Stimulated activated CD4-positive, alpha-beta T cell treated with anti-CD3 and anti-CD28 coated beads, Interleukin-1b, Interleukin-23, amount 100 ng/mL, for 48 hours (primary cell): Measurements from ENCODE around the gene MYPN.

Experiments used
- DNase-seq: peaks from one replicate; pipeline ENCODE4 v3.0.0-alpha.2; 2020

The MYPN gene

DNA sequence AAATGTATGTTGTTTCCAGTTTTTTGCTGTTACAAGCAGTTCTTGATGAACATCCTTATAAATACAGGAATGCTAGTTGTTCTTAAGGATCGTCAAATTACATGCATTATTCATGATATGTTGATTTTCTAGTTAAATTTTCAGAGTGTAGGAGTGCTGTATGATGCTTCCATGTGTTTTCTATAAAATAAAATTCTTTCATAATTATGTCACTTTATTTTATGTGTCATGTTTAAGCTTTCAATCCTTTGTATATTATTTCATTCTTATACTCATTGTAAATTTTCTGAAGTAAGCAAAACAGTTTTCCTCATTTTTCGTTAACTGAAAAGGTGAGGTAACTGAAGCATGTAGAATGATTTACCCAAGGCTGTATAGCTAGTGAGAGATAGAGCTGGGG, 16.8 kb upstream of the MYPN start:
- DNase-seq: no peak

GRCh38 chr10:68095153-68095552, 14.1 kb upstream of the MYPN start:
- DNase-seq: no peak

DNA sequence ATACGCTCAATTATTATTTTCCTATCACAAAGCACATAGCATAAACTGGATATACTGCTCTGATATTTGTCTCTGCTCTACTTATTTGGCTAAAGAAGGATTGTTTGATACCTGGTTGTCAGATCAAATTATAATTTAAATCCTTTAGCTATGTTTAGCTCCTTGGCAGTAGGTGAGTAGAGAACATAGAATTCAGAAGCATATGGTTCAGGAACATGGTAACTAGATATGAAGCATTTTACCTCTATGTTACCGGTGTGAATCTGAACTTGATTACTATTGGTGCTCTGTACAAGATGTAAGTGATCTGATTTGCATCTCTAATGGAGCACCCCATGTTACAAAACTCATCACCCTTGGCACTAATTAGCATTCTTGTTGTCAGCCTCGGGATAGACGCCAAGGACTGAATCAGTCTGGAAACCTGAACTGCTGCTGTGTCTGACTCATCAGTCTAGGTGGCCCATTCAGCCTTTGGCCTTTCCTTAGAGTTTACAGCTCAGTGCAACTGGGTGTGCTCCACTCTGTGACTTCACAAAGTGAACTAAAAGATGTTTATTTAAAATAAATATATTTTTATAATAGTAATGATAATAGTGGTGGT, 12.3 kb upstream of the MYPN start:
- no peak for DNase-seq

GRCh38 chr10:68099736-68100135, 9.6 kb upstream of the MYPN start:
- DNase-seq: no peak

DNA sequence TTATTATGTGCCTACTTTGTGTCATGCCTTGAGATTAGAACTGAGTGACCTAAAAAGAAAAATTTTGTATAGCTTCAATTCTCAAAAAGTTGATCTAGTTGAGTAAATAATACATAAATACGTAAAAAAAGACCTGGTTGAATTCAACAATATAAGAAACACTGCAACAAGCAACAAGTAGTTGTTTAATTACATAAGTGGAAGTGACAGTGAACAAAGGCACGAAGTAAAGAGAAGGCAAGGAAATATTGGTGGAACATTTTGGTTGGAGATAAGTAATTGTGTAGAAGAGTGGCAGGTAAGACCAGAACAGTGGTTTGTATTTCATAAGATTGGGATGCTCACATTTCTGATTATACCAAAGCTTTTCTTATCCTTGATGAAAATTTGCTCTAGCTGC, 8.2 kb upstream of the MYPN start:
- no peak for DNase-seq

DNA sequence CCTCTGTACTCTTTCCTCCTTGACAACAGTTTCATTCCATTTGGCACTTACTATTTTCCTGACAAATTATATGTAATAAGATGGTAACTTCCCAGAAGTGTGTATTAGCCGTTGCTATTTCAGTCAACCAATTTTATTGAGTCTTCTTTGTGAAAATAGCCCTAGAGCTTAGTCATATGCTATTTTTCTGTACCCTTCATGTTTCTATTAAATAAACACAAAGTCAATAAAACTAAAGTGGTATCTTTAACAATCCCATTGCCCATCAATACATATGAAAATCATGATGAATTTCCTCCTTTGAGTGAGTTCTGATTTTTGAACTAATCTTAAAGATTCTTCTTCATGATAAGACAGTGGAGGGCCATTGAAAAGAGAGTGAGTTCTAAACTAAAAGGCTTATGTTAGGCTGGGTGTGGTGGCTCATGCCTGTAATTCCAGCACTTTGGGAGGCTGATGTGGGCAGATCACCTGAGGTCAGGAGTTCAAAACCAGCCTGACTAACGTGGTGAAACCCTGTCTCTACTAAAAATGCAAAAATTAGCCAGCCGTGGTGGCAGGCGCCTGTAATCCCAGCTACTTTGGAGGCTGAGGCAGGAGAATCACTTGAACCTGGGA, 5.9 kb upstream of the MYPN start:
- DNase-seq: no peak

- DNase-seq: no peak
These were observed 5.4 kb upstream of the MYPN start for GRCh38 chr10:68103901-68104300.

DNA sequence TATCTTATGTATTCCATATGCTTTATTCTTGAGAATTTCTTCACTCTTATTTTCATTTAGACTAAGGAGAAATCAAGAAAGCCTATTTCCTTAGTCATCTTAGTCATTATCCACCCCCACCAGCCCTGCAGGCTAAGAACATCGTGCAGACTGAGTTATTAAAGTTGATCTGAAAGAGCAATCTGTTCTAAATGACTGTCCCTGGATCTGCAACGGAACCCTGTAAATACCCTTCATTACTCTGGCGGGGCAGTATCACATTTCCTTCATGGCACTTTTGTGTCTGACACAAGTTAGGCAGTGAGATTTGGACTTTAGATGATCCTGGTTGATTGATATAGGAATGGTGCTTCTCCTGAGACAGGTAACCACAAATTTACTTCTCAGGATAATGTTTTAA, 3.5 kb upstream of the MYPN start:
- no peak for DNase-seq

DNA sequence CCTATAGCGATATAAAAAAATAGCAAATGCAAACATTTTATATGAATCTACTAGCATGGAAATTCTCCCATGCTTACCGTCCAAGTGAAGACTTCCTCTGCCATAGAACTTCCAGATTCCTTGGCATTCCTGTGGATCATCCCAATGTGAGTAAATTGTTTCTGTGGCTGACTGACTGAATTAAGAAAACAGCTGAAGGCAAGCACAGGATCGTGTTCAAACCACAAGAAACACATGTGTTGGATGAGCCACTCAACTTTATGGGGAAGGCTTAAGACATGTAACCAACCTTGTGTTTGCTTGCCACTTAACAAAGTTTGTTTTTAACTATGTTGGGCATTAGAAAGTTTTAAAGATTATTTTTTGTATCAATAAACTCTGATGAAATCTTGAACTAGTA, 2.6 kb upstream of the MYPN start:
- DNase-seq: no peak

DNA sequence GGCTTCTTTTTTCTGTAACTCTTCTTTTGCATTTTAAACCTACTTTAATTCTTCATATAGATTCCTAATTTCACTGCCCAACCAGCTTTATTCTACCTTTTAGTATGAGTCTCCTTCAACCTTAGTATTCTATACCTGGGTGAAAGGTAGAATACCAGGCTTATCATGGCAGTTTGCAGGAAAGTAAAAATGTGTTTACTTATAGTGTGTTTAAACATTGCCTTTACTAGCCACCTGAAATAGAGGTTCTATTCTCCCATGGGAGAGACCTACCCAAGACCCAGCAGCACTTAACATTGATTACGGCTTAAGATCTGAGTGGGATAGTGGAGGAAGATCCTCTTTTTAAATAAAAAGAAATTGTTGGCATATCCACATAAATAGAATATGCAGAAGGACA, 1.6 kb upstream of the MYPN start:
- no peak for DNase-seq

GRCh38 chr10:68108051-68108450, 1.2 kb upstream of the MYPN start:
- DNase-seq: no peak

DNA sequence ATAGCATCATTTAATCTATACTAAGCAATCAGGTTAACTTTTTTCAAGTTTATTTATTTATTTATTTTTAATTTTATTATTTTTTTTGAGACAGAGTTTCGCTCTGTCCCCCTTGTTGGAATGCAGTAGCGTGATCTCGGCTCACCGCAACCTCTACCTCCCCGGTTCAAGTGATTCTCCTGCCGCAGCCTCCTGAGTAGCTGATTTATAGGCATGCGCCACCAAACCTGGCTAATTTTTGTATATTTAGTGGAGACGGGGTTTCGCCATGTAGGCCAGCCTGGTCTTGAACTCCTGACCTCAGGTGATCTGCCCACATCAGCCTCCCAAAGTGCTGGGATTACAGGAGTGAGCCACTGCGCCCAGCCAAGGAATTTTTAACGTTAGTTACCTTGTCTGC, 635 bp upstream of the MYPN start:
- no peak for DNase-seq

GRCh38 chr10:68110027-68110426, 739 bp downstream of the MYPN start:
- DNase-seq: no peak

DNA sequence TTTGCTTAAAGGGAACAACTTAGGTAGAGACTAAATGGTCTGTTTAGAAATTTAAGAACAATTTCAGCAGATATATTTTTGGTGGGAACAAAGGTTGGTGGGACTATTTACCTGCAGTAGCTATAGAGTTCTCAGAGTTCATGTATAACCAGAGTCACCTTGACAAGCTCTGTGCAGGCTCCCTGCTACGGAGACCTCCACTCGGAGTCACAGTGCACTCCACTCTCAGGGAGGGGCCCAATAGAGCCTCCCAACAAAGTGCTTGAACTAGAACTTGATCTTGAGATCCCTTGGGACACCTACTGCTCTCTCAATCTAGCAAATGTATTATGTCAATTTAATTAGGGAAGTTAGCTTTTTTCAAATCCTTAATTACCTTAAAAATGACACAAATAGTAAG, 2.3 kb downstream of the MYPN start:
- DNase-seq: no peak

DNA sequence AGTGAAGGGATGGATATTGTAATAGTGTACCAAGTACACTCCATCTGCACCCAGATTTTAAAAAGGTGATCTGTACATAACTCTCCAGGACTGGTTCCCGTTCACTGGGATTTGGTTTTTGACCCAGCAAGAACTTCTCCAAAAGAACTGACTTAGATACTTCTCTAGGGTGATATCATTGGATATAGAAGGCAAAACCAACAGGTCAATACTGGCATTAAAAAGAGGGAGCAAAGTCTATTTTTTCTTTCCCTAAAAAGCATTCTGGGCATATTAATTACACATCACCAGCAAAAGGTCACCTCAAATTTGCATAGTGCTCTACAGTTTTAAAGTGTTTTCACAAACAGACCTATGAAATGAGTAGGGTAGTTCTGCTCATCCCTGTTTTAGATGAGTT, 3.5 kb downstream of the MYPN start:
- no peak for DNase-seq

DNA sequence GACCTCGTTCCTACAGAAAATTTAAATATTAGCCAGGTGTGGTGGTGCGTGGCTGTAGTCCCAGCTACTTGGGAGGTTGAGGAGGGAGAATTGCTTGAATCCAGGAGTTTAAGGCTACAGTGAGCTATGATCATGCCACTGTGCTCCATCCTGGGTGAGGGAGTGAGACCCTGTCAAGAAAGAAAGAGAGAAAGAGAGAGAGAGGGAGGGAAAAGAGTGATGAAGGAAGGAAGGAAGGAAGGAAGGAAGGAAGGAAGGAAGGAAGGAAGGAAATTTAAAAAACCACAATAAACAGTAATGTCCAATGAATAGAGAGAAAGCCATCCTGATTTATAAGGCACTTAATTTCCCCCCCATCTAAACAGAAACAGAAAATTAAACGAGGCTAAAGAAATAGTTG, 9.4 kb downstream of the MYPN start:
- DNase-seq: no peak

DNA sequence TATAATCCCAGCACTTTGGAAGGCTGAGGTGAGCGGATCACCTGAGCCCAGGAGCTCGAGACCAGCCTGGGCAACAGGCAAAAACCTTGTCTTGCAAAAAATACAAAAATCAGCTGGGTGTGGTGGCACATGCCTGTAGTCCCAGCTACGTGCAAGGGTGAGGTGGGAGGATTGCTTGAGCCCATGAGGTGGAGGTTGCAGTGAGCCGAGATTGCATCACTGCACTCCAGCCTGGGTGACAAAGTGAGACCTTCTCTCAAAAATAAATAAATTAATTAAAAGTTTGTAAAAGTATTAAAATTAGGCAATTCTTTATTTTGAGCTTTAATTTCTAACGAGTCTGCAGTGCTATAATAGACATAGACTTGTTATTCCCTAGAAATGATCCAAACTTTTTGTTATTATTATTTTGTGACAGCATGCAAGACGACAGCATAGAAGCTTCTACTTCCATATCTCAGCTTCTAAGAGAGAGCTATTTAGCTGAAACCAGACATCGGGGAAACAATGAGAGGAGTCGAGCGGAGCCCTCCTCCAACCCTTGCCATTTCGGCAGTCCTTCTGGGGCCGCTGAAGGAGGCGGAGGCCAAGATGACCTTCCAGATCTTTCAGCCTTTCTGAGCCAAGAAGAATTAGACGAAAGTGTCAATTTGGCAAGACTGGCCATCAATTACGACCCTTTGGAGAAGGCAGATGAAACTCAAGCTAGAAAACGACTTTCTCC, 11.9 kb downstream of the MYPN start:
- DNase-seq: no peak

DNA sequence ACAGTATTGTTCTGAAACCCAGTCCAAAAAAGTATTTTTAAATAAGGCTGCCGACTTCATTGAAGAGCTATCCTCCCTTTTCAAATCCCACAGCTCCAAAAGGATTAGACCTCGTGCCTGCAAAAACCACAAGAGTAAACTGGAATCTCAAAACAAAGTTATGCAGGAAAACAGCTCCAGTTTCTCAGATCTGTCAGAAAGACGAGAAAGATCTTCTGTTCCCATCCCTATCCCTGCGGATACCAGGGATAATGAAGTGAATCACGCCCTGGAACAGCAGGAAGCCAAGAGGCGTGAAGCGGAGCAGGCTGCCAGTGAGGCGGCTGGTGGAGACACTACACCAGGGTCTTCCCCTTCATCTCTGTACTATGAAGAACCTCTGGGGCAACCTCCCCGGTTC, 12.6 kb downstream of the MYPN start:
- no peak for DNase-seq

GRCh38 chr10:68124718-68125117, 15.4 kb downstream of the MYPN start:
- no peak for DNase-seq

DNA sequence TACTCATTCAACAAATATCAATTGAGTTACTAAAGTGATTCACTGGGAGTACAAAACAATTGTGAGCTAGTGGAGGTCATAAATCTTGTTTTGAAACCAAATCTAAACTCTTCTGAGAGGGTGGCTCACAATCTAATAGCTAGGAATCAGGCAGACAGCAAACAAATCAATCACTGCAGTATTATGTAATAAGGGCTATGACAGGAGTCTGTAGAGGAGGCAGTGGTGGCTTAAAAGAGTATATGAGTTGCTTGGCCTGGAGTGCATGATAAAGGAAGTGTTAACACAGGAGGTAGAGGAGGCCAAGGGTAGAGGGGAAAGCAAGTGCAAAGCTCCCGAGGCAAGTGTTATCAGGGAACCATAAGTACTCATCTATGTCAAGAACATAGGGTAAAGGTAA, 16.5 kb downstream of the MYPN start:
- DNase-seq: no peak

DNA sequence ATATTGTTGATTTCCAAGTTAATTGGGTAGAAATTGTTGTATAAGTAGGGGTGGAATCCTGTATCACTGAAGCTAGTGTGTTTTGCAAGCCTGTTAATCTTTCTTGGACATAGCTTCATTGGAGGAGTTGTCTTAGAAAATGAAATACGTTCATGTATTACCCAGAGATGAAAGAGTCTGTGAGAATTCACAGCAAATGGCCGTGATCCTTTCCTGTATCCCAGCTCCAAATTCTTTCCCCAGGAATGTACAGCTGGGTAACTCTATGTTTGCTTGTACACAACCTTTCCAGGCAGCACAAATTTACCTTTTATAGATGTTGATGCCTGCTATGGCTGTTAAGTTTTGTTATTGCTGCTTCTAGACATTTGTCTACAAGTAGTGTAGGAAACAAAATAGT, 18.7 kb downstream of the MYPN start:
- no peak for DNase-seq

DNA sequence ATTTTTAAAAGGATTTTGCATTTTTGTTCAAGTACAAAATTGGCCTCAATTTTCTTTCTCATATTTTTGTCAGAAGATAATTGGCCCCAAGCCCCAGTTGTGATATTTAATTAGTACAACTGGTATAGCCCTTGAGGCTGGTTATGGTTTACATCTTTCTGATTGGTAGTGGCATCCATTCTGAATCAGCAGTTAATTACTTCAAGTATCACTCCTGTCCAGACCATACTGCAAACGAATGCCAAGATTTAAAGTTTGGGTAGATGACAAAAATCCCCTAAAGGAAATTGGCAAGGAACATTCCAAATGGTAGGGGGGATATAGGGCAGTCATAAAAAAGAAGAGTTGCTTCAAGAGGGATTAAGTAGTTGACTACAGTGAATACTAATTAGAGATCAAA, 23.1 kb downstream of the MYPN start:
- no peak for DNase-seq

DNA sequence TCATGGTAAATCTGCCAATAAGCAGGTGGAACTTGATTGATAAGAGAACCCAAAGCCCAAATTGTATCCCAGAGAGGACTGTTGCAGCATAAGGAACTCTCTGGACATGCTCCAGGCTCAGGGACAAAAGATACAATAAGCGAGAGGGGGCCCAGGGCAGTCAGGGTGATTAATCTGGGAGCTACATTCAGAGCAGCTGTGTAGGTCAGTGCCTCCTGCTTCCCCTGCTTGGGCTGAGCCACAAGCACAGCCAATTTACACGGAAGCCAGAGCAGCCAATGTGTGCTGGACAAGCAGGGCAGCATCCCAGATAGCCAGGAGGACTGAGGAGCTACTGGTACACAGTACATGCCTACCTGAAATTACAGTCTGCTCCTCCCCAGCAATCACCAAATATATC, 24.2 kb downstream of the MYPN start:
- no peak for DNase-seq

GRCh38 chr10:68135362-68135761, 26.1 kb downstream of the MYPN start:
- DNase-seq: no peak
